Activated CD4-positive, alpha-beta T cell treated with anti-CD3 and anti-CD28 coated beads, Interleukin-10, Interleukin-2, amounts not matched to agents 100 ng/mL and 50 ng/mL, durations not matched to agents 16 hours and 8 hours (primary cell): ENCODE data around the gene METTL2A.
"Not testable (repeated sequence)": the region's sequence is repeated elsewhere in the genome, so short reads cannot be mapped to it uniquely, and the experiment has no call there.

Source experiments
- DNase-seq: peaks from one replicate; pipeline ENCODE4 v3.0.0-alpha.2; 2020

The METTL2A gene, protein sequence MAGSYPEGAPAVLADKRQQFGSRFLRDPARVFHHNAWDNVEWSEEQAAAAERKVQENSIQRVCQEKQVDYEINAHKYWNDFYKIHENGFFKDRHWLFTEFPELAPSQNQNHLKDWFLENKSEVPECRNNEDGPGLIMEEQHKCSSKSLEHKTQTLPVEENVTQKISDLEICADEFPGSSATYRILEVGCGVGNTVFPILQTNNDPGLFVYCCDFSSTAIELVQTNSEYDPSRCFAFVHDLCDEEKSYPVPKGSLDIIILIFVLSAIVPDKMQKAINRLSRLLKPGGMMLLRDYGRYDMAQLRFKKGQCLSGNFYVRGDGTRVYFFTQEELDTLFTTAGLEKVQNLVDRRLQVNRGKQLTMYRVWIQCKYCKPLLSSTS

GRCh38 chr17:62423647-62424461 is at the start of gene METTL2A:
TSS of gene METTL2A (plus strand) at chr17:62423897. CDS start at chr17:62423903, 6 bp downstream.
- DNase-seq, result peak; percentile 95

DNA sequence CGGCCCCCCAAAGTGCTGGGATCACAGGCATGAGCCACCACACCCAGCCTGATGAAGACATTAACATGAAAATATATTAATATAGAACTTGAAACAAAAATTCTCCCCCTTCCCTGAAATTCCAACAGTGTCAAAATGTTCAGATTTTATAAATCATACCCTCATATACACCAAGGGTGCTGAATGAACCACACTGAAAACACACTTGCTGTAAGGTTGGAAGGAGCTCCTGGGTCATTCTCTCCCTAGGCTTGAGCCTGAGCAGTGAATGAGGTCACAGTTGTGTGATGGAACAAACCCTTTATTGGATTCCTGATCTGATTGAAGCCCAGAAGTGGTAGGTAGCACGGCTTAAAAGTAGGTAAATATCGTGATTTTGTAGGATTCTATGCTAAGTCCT is 43.4 kb upstream of the METTL2A start, which contains the start of gene EFCAB3:
EFCAB3 (plus strand) TSS at position 301 of the 400 bp plus-strand sequence. CDS start 2,427 bp downstream, outside the sequence.
- DNase-seq, result no peak

DNA sequence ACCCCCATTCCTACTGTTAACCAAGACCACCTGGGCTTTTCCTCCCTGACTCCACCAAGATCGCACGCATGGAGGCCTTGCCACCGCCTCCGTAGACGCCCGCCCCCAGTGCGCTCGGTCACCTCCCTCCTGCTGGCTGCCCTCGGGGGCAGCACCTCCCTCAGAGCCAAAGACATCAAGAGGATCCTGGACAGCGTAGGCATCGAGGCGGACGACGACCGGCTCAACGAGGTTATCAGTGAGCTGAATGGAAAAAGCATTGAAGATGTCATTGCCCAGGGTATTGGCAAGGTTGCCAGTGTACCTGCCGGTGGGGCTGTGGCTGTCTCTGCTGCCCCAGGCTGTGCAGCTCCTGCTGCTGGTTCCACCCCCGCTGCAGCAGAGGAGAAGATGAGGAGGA is 42.1 kb upstream of the METTL2A start:
- no peak for DNase-seq

GRCh38 chr17:62388856-62389255 is 34.8 kb upstream of the METTL2A start:
- DNase-seq, result no peak

GRCh38 chr17:62392908-62393307 is 30.8 kb upstream of the METTL2A start:
- no peak for DNase-seq

GRCh38 chr17:62398891-62399290 is 24.8 kb upstream of the METTL2A start:
- DNase-seq, result no peak

DNA sequence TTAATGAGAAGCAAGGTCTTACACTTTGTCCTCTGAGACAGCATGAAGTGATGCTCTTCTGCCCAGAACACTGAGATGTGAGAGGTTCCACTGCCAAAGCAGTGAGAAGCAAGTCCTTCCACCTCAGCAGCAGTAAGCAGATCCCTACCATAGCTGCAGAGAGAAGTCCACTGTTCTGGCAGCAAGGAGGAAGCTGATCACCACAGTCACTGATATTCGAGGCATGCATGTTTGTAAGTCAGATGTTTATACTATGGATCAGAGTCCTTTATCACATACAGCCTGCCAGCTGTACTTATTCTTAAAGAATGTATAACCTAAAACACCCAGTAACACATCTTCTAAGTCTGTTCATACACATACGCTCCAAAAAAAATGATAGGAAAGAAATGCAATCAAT is 18.2 kb upstream of the METTL2A start:
- DNase-seq, result no peak

DNA sequence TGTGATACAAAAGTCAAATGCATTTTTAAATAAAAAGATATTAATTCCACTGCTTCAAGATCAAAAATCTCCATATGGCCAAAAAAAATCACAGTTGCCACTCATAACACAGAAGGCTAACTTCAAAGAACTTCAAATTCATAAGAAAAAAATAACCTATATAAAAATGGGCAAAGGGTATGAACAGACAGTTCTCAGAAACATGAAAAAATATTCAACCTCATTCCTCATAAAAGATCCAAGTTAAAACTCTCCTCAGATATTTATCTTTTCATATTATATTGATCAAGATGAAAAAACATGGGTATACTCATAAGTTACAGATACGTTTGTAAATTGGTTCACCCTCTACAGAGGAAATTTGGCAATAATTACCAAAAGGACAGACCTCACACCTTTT is 10.6 kb upstream of the METTL2A start:
- not testable (repeated sequence) for DNase-seq

GRCh38 chr17:62426214-62426613 is 2.5 kb downstream of the METTL2A start:
- DNase-seq, result not testable (repeated sequence)

DNA sequence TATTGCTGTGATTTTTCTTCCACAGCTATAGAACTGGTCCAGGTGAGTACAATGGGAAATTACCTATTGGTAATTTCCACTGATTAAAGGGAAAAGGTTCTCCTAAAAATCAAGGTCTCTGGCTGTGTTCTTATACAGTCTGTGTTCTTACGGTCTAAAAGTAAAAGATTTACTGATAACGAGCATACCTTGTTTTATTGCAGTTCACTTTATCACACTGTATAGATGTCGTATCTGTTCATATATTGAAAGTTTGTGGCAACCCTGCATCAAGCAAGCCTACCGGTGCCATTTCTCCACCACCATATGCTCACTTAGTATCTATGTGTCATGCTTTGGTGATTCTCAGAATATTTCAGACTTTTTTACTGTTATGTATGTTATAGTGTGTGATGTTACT is 11.6 kb downstream of the METTL2A start:
- not testable (repeated sequence) for DNase-seq

DNA sequence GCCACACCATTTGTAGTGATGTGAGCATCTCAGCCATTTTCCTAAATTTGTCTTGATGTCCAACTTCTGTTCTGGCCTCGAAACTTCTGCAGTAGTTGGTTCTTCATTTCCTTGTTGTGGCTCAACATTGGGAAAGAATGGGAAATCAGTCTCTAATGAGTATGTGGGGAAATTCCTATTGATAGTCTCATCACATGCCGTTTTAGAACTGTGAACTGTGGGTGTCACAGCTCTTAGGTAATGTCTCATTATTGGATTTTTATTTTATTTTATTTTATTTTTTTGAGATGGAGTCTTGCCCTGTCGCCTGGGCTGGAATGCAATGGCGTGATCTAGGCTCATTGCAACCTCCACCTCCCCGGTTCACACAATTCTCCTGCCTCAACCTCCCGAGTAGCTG is 17.5 kb downstream of the METTL2A start:
- DNase-seq, result not testable (repeated sequence)

- no peak for DNase-seq
Observed at GRCh38 chr17:62444063-62444462, 20.4 kb downstream of the METTL2A start.

GRCh38 chr17:62445791-62446190 is 22.1 kb downstream of the METTL2A start:
- DNase-seq, result not testable (repeated sequence)

GRCh38 chr17:62452195-62452594 is 28.5 kb downstream of the METTL2A start:
- not testable (repeated sequence) for DNase-seq

GRCh38 chr17:62453041-62453440 is 29.3 kb downstream of the METTL2A start:
- DNase-seq, result not testable (repeated sequence)

GRCh38 chr17:62453656-62454055 is 30.0 kb downstream of the METTL2A start:
- peak; percentile 11 for DNase-seq

- DNase-seq, result not testable (repeated sequence)
Observed at GRCh38 chr17:62454111-62454510, 30.4 kb downstream of the METTL2A start.

DNA sequence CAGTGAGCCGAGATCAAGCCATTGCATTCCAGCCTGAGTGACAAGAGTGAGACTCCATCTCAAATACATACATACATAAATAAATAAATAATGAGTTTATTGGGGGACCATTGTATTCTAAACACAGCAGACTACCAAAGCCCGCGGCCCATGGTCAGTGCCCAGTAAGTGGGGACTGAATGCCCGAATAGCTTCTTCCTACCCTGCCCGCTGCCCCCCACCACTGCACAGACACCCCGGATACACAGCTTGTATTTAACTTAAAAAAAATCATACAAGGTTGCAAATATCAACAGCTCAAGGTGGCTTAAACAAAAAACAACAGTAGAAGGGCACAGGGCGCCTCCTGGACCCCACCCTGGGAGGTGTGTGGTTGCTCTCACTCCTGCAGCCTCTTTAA is 32.3 kb downstream of the METTL2A start:
- no peak for DNase-seq

DNA sequence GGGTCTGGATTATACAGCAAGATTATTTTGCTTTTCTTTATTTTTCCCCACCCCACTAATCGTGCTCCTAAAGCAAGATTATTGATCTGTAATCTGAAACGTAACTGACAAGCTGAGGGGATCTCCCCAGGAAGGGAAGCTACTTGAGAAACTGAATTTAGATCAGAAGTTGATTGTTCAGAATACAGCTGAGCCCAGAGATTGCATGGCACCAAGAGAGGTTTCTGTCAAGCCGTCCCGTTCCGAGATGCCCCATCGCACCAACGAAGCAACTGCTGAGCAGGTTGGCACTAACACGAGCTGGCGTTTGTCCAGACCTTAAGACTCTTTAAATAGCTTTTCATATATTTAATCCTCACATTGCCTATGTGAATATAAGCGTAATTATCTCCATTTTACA is 34.8 kb downstream of the METTL2A start:
- not testable (repeated sequence) for DNase-seq

DNA sequence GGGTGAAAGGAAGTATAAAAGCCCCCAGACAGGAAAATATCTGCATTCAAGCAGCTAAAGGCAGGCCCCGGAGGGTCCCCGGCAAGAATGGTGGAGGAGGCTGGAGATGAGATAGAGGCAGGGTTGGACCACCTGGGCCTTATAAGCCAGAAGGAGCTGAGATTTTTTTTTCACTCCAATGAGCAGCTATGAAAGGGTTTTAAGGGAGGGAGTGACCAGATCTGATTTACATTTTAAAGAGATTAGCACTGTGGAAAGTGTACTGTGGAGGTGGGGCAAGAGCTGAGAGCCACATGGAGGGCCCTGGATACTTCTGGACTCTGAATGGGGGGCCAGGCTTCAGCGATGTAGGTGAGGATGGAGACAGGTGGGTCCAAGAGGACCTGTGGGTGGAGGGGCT is 40.7 kb downstream of the METTL2A start:
- DNase-seq, result not testable (repeated sequence)

GRCh38 chr17:62465271-62465670 is 41.6 kb downstream of the METTL2A start:
- not testable (repeated sequence) for DNase-seq

DNA sequence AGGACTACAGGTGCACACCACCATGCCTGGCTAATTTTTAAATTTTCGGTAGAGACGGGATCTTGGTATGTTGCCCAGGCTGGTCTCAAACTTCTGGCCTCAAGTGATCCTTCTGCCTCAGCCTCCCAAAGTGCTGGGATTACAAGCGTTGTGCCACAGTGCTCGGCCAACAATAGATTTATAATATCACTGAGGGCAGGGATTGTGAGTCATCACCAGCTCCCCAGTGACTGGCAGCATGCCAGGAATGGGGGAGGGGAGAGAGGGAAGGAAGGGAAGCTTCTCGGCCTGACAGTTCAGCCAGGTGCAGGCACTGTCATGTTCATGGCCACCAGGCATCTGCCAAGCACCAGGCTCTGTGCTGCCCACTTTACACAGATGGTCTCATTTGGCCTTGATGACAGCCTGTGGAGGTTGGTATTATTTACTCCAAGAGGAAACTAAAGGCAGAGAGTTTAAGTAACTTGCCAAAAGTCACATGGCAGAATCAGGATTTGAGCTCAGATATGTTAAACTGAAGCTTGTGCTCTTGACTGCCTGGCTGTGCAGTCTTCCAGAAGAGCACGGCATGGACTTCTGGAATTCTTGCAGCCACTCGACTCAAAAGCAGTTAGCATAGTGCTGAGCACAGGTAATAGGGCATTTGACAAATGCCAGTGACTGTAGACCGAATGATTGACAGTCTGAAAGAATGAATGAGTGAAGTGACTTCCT is 47.1 kb downstream of the METTL2A start:
- DNase-seq, result peak; percentile 59

DNA sequence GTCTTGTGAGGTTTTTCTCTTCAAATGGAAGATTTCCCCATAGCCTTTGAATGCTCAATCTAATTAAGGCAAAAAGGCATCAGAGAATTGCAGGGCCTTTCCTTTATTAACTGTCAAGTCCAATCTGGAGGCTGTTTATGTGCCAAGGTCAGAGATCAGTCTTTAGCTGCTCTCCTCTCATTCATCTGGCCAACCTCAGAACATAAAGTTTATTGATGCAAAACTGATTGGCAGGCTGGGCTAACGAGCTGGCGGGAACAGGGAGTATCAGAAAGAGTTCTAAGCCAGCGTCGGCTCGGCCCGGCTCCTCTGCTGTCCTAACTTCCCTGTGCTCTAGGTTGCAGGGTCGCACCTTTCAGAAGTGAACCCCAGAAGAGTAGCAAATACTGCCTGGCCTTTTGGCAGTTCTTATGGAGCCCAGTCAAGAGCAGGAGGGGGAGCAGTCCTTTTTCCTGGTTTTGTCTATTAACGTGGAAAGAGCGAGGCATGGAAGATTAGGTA is 47.7 kb downstream of the METTL2A start:
- DNase-seq, result not testable (repeated sequence)
